GM12892 (cell line): ENCODE data around the gene C1orf226.
"Not testable (repeated sequence)": the region's sequence is repeated elsewhere in the genome, so short reads cannot be mapped to it uniquely, and the experiment has no call there.

Experiments used
- POLR2A ChIP-seq: IDR thresholded peaks from 2 replicates; pipeline ENCODE4 v1.6.1; 2011; ENCODE audit warnings: low read depth, low read length, control low read depth
- POLR2AphosphoS5 ChIP-seq: IDR thresholded peaks from 2 replicates; pipeline ENCODE4 v1.6.1; 2011; ENCODE audit warnings: low read depth, low read length, control low read depth

DNA sequence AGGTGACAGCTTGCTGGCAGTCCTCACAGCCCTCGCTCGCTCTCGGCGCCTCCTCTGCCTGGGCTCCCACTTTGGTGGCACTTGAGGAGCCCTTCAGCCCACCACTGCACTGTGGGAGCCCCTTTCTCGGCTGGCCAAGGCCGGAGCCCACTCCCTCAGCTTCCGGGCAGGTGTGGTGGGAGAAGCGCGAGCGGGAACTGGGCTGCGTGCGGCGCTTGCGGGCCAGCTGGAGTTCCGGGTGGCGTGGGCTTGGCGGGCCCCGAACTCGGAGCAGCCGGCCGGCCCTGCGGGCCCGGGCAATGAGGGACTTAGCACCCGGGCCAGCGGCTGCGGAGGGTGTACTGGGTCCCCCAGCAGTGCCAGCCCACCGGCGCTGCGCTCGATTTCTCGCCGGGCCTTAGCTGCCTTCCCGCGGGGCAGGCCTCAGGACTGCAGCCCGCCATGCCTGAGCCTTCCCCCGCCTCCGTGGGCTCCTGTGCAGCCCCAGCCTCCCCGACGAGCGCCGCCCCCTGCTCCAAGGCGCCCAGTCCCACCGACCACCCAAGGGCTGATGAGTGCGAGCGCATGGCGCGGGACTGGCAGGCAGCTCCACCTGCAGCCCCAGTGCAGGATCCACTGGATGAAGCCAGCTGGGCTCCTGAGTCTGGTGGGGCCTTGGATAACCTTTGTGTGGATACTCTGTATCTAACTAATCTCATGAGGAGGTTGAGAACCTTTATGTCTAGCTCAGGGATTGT, 51.6 kb downstream of the C1orf226 start:
- not testable (repeated sequence) for TF ChIP-seq POLR2A, POLR2AphosphoS5
